Measurements from ENCODE around the gene FARS2. TPM values are rescaled to one million over a fixed set of nuclear protein-coding genes. Genes with fewer than 3 reads are reported as not detected.

Gene FARS2
- total RNA-seq, 1 donor from 2014 or later, result 19.9 TPM

- peaks cover 12% of the 10 kb centered on the region for H3K36me3 Mint-ChIP-seq
- H3K4me3 Mint-ChIP-seq, result no peak overlapping the region
- H3K27me3 Mint-ChIP-seq (ENCODE audit: low read depth), result no peaks in the 10 kb centered on the region
- no peak overlapping the region for H3K27ac Mint-ChIP-seq
- DNase-seq (ENCODE audit: low spot score in 2 of 2, unreplicated experiment in 2 of 2), result no peak
- H3K9me3 Mint-ChIP-seq, result peaks cover 10% of the 10 kb centered on the region
- H3K4me1 Mint-ChIP-seq, result no peaks in the 10 kb centered on the region
- no peak for TF ChIP-seq CTCF (IDR thresholded peaks at IDR 0.05; ENCODE audit: unreplicated experiment)
Observed at GRCh38 chr6:5638666-5639065, 377.4 kb downstream of the FARS2 start.

- no peak for DNase-seq (ENCODE audit: low spot score in 2 of 2, unreplicated experiment in 2 of 2)
- no peaks in the 10 kb centered on the region for H3K4me1 Mint-ChIP-seq
- no peak overlapping the region for H3K27ac Mint-ChIP-seq
- peaks cover 10% of the 10 kb centered on the region for H3K9me3 Mint-ChIP-seq
- TF ChIP-seq CTCF (IDR thresholded peaks at IDR 0.05; ENCODE audit: unreplicated experiment), result no peak
- H3K4me3 Mint-ChIP-seq, result no peak overlapping the region
- H3K27me3 Mint-ChIP-seq (ENCODE audit: low read depth), result no peaks in the 10 kb centered on the region
- H3K36me3 Mint-ChIP-seq, result peaks cover 12% of the 10 kb centered on the region
Observed at GRCh38 chr6:5639193-5639592, 377.9 kb downstream of the FARS2 start.

GRCh38 chr6:5640614-5641013 lies 379.3 kb downstream of the FARS2 start:
- no peak for DNase-seq (ENCODE audit: low spot score in 2 of 2, unreplicated experiment in 2 of 2)
- Mint-ChIP-seq H3K4me1 (peaks cover 3% of the 10 kb centered on the region), H3K27me3 (ENCODE audit: low read depth) (no peaks in the 10 kb centered on the region), H3K27ac (no peak overlapping the region), H3K9me3 (peaks cover 10% of the 10 kb centered on the region), H3K36me3 (peaks cover 12% of the 10 kb centered on the region), H3K4me3 (no peak overlapping the region)
- no peak for TF ChIP-seq CTCF (IDR thresholded peaks at IDR 0.05; ENCODE audit: unreplicated experiment)

- Mint-ChIP-seq H3K4me3 (no peak overlapping the region), H3K36me3 (peaks cover 9% of the 10 kb centered on the region), H3K27ac (no peak overlapping the region), H3K27me3 (ENCODE audit: low read depth) (no peaks in the 10 kb centered on the region), H3K4me1 (peaks cover 5% of the 10 kb centered on the region), H3K9me3 (peaks cover 10% of the 10 kb centered on the region)
- no peak for DNase-seq (ENCODE audit: low spot score in 2 of 2, unreplicated experiment in 2 of 2)
- no peak for TF ChIP-seq CTCF (IDR thresholded peaks at IDR 0.05; ENCODE audit: unreplicated experiment)
Observed at GRCh38 chr6:5644523-5645185, 383.3 kb downstream of the FARS2 start.

GRCh38 chr6:5645328-5646290 lies 384.3 kb downstream of the FARS2 start:
- peaks cover 4% of the 10 kb centered on the region for H3K9me3 Mint-ChIP-seq
- peaks cover 2% of the 10 kb centered on the region for H3K36me3 Mint-ChIP-seq
- H3K4me1 Mint-ChIP-seq, result peaks cover 5% of the 10 kb centered on the region
- no peak for TF ChIP-seq CTCF (IDR thresholded peaks at IDR 0.05; ENCODE audit: unreplicated experiment)
- no peak overlapping the region for H3K27ac Mint-ChIP-seq
- DNase-seq (ENCODE audit: low spot score in 2 of 2, unreplicated experiment in 2 of 2), result no peak
- H3K27me3 Mint-ChIP-seq (ENCODE audit: low read depth), result no peaks in the 10 kb centered on the region
- no peak overlapping the region for H3K4me3 Mint-ChIP-seq

All from mesothelial cell of epicardium (in vitro differentiated cells).